C4-2B (cell line): Measurements from ENCODE around the gene PRKACB.
"Not testable (repeated sequence)": the region's sequence is repeated elsewhere in the genome, so short reads cannot be mapped to it uniquely, and the experiment has no call there.

ENCODE experiments used
- H3K27ac ChIP-seq: fragments of 450-650 bp; 2 replicates; pipeline ENCODE4 v1.5.1; 2017
- ZFX ChIP-seq: fragments of 450-650 bp; IDR thresholded peaks from 2 replicates; pipeline ENCODE4 v1.6.1; 2017
- TF ChIP-seq, protein P1 (sequence below): fragments of 450-650 bp; conservative IDR thresholded peaks from 2 replicates; pipeline ENCODE4 v1.5.1; 2017; ENCODE audit warnings: mild to moderate bottlenecking

Gene PRKACB

DNA sequence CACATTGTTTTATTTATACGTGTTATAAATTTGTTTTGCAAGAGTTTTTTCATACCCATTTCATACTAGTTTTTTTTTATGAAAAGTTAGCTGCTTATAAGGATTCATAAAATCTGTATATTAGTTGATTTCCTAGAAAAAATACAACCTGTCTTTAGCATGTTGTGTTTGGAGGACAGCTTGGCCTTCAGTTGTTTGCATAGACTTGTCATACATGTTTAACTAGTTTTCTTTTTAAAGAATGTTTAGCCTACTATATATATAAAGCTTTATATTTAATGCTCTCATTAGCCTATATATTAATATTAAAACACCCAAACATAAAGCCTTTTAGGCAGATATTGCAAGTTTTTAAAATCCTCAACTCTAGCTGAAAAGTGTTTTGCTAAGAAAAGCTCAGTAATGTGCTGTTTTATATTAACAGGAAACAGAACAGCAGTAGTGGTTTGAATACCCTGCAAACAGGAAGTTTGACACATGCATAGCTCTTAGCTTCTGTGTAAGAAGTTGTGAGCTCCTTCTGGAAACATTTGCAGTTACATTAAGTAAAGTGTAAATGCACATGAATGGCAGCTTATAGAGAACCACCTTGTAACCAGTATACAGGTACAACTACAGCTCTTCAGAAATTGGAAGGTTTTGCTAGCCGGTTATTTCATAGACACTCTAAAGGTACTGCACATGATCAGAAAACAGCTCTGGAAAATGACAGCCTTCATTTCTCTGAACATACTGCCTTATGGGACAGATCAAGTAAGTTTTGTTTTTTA is at the start of gene PRKACB:
TSS of gene PRKACB (plus strand) at position 476 of the 770 bp plus-strand sequence. CDS start at position 567, 91 bp downstream.
- peak within 1 kb of the TSS; percentile 99 for H3K27ac ChIP-seq
- TF ChIP-seq ZFX = no peak
- TF ChIP-seq, protein P1, sequence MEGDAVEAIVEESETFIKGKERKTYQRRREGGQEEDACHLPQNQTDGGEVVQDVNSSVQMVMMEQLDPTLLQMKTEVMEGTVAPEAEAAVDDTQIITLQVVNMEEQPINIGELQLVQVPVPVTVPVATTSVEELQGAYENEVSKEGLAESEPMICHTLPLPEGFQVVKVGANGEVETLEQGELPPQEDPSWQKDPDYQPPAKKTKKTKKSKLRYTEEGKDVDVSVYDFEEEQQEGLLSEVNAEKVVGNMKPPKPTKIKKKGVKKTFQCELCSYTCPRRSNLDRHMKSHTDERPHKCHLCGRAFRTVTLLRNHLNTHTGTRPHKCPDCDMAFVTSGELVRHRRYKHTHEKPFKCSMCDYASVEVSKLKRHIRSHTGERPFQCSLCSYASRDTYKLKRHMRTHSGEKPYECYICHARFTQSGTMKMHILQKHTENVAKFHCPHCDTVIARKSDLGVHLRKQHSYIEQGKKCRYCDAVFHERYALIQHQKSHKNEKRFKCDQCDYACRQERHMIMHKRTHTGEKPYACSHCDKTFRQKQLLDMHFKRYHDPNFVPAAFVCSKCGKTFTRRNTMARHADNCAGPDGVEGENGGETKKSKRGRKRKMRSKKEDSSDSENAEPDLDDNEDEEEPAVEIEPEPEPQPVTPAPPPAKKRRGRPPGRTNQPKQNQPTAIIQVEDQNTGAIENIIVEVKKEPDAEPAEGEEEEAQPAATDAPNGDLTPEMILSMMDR = no peak

DNA sequence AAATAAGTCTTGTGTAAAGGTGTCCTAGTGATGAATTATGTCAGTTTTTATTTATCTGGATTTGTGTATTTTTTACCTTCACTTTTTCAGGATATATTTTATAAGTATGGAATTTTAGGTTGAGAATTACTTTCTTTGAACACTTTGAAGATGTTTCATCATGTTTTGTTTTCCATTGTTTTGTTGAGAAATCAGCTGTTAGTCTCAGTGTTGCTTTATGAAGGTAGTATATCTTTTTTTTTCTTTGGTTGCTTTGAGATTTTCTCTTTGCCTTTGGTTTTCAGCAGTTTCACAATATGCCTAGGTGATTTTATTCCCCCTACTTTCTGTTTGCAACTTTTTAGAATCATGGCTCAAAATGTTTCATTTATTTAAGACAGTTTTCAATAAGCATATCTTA is 48.8 kb upstream of the PRKACB start:
- no peak overlapping the region for H3K27ac ChIP-seq
- TF ChIP-seq, protein P1 = no peak
- no peak for TF ChIP-seq ZFX

DNA sequence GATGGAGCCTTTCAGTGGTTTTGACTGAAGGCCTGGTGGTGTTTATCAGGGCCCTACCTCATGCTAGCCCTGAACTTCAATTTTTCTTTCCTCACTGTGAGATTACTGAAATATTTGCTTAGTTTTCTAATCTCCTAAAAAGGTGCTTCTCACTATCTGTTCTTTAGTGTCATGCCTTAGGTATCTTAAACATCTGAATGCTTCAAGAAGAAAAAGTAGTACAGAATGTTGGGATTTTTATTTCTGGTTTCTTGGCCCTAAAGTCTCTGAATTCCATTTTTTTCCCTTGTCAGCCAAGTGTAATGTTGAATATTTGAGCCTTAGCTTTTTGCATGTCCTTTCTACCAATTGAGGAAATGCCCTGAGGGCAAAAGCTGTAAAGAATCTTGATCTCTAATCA is 47.9 kb upstream of the PRKACB start:
- H3K27ac ChIP-seq = no peak overlapping the region

DNA sequence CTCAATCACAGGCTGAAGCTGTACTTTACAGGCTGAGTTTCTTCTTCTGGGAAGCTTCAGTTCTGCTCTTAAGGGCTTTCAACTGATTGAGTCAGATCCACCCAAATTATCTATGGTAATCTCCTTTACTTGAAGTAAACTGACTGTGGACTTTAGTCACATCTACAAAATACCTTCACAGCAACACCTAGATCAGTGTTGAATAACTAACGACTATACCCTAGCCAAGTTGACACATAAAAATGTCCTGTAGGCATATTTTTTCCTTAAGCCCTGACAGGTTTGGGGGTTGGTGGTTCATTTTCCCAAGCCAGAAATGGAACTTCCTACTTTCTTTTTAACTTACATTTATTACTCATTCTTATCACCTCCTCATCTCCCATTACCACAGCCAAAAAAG is 42.9 kb upstream of the PRKACB start:
- H3K27ac ChIP-seq = no peak overlapping the region
- no peak for TF ChIP-seq ZFX
- TF ChIP-seq, protein P1 = no peak

More for the DNA sequence above, 47.9 kb upstream of the PRKACB start:
- TF ChIP-seq, protein P1 = no peak
- no peak for TF ChIP-seq ZFX

DNA sequence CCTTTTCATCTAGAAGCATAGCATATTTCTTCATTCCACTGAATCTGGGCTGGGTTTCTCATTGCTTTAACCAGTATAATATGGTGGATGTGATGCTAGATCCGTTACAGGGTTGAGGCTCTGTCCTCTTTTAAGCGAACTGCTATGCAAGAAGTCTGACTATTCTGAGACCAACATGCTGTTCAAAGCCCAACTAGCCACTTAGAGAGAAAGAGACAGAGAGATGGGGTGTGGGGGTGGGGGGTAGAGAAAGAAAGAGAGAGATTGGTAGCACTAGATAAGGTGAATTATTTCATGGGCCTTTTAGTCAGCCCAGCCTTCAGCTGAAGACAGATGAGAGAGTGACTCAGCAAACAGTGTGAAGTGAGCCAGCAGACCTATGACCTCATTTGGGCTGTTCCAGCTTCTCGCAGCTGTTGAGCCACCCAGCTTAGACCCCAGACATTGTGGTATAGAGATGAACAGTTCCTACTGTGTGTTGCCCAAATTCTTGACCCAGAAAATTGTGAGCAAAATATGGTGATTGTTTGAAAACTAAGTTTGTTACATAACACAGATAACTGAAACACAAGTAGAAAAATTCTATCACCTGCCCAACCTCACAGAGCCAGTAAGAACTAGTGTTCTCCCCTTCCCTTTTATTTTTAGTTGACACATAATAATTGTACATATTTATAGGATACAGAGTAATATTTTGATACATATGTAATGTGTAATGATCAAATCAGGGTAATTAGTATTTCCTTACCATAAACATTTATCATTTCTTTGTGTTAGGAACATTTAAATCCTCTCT is 40.7 kb upstream of the PRKACB start:
- no peak overlapping the region for H3K27ac ChIP-seq
- TF ChIP-seq, protein P1 = no peak
- TF ChIP-seq ZFX = no peak

DNA sequence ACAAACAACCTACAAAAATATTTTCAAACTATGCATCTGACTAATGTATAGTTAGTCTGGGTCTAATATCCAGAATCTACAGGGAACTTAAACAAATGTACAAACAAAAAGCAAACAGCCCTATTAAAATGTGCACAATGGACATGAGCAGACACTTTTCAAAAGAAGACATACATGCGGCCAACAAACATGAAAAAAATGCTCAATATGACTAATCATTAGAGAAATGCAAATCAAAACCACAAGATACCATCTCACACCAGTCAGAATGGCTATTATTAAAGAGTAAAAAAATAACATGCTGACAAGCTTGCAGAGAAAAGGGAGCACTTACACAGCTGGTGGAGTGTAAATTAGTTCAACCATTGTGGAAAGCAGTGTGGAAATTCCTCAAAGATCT is 36.5 kb upstream of the PRKACB start:
- H3K27ac ChIP-seq = not testable (repeated sequence)

DNA sequence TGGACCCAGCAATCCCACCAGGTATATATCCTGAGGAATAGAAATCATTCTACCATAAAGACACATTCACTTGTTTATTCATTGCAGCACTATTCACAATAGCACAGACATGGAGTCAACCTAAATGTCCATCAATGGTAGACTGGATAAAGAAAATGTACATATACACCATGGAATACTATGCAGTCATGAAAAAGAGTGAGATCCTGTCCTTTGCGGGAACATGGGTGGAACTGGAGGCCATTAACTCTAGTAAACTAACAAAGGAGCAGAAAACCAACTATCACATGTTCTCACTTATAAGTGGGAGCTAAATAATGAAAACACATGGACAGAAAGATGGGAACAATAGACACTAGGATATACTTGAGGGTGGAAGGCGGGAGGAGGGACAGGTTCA is 36.1 kb upstream of the PRKACB start:
- no peak overlapping the region for H3K27ac ChIP-seq
- TF ChIP-seq ZFX = no peak
- TF ChIP-seq, protein P1 = no peak
